Colonic mucosa (tissue), 4 donors: ENCODE results near the gene ADD2. TPM values are rescaled to one million over a fixed set of nuclear protein-coding genes. Genes with fewer than 3 reads are reported as not detected.

Experiments
- DNase-seq: peaks from one replicate; pipeline ENCODE4 v3.0.0-alpha.2; 2020
- H3K27ac ChIP-seq: fragments of 200-600 bp; one replicate; pipeline ENCODE4 v1.8.0; 2021
- H3K27me3 ChIP-seq: fragments of 200-600 bp; one replicate; pipeline ENCODE4 v1.8.0; 2021
- H3K36me3 ChIP-seq: fragments of 200-600 bp; one replicate; pipeline ENCODE4 v1.8.0; 2021
- H3K4me1 ChIP-seq: fragments of 200-600 bp; one replicate; pipeline ENCODE4 v1.8.0; 2021; ENCODE audit warnings: mild to moderate bottlenecking
- H3K4me3 ChIP-seq: fragments of 200-600 bp; one replicate; pipeline ENCODE4 v1.8.0; 2021
- H3K9ac ChIP-seq, 2 donors: one replicate each; pipeline ENCODE4 v1.7.0; 2013; ENCODE audit warnings: control low read depth in 2 of 2, low read depth in 2 of 2, low read length in 2 of 2
- H3K9me3 ChIP-seq: fragments of 200-600 bp; one replicate; pipeline ENCODE4 v1.8.0; 2021
- intact Hi-C: fragments of 100-400 bp; cut with DNase I; formaldehyde crosslinking; loops from one replicate; pipeline ENCODE4 v1.14.1; 2022
- total RNA-seq, 2 donors: library from RNA; stranded (reverse); fragmentation: NEBNext Ultra II Directional in 1 of 2; extraction: Animal tissue kit (Norgen Biotek cat#: 25700) in 1 of 2; gene quantifications; one replicate each; pipeline ENCODE4 v1.2.1, GENCODE V29; 2021
- TF ChIP-seq, protein P1 (sequence below): fragments of 200-600 bp; IDR thresholded peaks from one replicate; pipeline ENCODE4 v1.8.0; 2022; ENCODE audit warnings: antibody characterized with exemption, mild to moderate bottlenecking
- donor health status: healthy.
- donor health status: DM: no; HTN: no; CAD: no.
- donor health status: DM: no; HTN: no; CAD: no.

Gene ADD2
- total RNA-seq, 2 donors from 2014 or later: 0.79 to 1.1 TPM

DNA sequence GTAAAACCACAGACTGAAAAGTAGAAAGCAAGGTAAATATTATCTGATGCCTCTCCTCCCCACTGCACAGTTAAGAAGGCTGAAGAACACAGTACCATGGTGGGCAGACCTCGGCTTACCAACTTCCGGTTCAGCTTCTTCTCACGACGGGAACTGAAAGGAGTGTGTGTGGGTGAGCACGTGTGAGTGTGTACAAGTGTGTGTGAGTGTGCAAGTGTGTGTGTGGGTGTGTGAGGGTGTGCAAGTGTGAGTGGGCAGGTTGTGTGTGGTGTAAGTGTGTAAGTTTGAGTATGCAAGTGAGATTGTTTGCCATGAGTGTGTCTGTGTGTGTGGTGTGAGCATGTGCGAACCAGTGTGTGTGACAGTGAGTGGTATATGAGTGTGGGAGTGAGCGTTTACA, 103.5 kb downstream of the ADD2 start:
- TF ChIP-seq, protein P1, sequence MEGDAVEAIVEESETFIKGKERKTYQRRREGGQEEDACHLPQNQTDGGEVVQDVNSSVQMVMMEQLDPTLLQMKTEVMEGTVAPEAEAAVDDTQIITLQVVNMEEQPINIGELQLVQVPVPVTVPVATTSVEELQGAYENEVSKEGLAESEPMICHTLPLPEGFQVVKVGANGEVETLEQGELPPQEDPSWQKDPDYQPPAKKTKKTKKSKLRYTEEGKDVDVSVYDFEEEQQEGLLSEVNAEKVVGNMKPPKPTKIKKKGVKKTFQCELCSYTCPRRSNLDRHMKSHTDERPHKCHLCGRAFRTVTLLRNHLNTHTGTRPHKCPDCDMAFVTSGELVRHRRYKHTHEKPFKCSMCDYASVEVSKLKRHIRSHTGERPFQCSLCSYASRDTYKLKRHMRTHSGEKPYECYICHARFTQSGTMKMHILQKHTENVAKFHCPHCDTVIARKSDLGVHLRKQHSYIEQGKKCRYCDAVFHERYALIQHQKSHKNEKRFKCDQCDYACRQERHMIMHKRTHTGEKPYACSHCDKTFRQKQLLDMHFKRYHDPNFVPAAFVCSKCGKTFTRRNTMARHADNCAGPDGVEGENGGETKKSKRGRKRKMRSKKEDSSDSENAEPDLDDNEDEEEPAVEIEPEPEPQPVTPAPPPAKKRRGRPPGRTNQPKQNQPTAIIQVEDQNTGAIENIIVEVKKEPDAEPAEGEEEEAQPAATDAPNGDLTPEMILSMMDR: no peak
- H3K4me1 ChIP-seq: no peaks in the 10 kb centered on the region
- H3K36me3 ChIP-seq: no peaks in the 10 kb centered on the region
- no peak overlapping the region for H3K4me3 ChIP-seq
- no peaks in the 10 kb centered on the region for H3K9me3 ChIP-seq
- H3K27me3 ChIP-seq: no peaks in the 10 kb centered on the region
- H3K9ac ChIP-seq: no peak overlapping the region
- intact Hi-C loops: no loop called here
- no peak for DNase-seq
- no peak overlapping the region for H3K27ac ChIP-seq

DNA sequence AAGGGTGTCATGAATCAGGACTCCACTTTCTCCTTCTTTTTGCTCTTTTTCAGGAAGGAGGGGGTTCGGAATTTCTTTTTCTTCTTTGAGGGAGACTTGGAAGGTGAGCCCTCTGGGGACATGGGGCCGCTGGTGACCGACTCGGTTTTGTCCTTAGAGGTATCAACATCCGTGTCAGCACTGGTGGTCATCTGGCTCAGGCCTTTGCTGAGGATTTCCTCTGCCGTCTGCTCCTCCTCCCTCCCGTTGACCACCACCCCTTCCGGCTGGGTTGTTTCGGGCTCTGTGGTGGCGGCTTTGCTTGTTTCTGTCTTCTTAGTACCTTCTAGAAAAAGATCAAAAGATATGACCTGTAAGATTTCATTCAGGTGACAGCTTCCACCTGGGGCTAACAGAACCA, 104.6 kb downstream of the ADD2 start:
- H3K4me1 ChIP-seq: no peaks in the 10 kb centered on the region
- H3K27ac ChIP-seq: no peak overlapping the region
- H3K27me3 ChIP-seq: no peaks in the 10 kb centered on the region
- TF ChIP-seq, protein P1: no peak
- no peak for DNase-seq
- intact Hi-C loops: no loop called here
- H3K9me3 ChIP-seq: no peaks in the 10 kb centered on the region
- H3K9ac ChIP-seq: no peak overlapping the region
- H3K4me3 ChIP-seq: no peak overlapping the region
- no peaks in the 10 kb centered on the region for H3K36me3 ChIP-seq

DNA sequence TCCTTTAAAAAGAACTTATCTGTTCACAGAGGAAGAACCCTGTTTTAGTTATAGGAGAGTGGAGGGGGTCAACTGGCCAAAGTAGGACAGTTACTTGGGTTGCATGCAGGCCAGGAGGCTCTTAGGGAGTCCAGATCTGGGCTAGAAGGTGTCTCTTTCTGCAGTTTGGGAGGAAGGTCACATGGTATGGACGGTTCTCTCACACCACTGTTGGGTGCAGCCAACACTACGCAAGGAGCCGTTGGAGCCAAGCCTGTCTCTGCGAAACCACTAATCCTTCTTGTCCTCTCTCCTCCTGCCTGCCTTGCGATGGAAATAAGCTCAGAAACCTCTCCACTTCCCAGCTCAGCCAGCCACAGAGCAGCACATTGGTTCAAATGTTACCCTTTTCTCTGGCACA, 108.4 kb downstream of the ADD2 start:
- H3K4me3 ChIP-seq: no peak overlapping the region
- intact Hi-C loops: no loop called here
- H3K4me1 ChIP-seq: no peaks in the 10 kb centered on the region
- no peaks in the 10 kb centered on the region for H3K9me3 ChIP-seq
- no peak overlapping the region for H3K27ac ChIP-seq
- DNase-seq: no peak
- no peaks in the 10 kb centered on the region for H3K36me3 ChIP-seq
- TF ChIP-seq, protein P1: no peak
- H3K27me3 ChIP-seq: no peaks in the 10 kb centered on the region
- no peak overlapping the region for H3K9ac ChIP-seq

DNA sequence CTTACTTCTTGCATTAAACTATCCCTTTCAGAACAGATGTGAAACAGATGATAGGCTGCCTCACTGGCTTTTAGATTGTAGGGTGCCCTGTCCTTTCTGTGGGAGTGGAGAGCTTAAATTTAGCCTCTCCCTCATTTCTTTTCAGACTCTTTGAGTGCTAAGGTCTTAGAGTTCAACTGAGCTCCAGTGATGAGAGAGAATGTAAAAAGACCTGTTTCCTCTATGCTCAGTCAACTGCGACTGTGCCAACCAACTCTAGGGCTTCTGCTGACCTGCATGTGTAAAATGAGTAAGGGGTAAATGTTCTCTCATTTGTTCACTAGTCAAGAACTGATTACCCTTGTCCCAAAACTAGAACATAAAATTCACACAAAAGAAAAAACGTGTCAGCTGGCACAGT, 109.5 kb downstream of the ADD2 start:
- intact Hi-C loops: no loop called here
- no peak overlapping the region for H3K27ac ChIP-seq
- H3K4me1 ChIP-seq: no peaks in the 10 kb centered on the region
- no peak for DNase-seq
- H3K9me3 ChIP-seq: no peaks in the 10 kb centered on the region
- no peak overlapping the region for H3K9ac ChIP-seq
- TF ChIP-seq, protein P1: no peak
- no peaks in the 10 kb centered on the region for H3K36me3 ChIP-seq
- H3K4me3 ChIP-seq: no peak overlapping the region
- H3K27me3 ChIP-seq: no peaks in the 10 kb centered on the region

DNA sequence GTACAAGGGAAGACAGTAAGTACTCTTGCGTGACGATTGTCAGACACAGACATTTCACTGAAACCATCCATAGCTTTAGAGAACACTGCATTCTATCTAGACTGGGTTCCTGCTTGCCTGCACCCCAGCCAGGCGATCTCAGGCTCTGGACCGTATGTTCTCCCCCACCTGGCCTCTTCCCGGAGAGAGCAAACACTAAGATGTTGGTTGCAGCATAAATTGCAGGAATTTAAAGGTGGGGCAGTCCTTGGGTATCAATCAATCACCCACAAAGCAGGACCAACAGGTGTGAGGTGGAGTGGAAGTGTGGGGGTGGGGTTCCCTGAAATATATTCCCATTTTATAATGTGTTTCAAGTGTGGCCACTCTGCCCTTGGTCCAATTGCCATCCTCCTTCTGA, 110.8 kb downstream of the ADD2 start:
- no peaks in the 10 kb centered on the region for H3K36me3 ChIP-seq
- H3K9me3 ChIP-seq: no peaks in the 10 kb centered on the region
- H3K4me1 ChIP-seq: no peaks in the 10 kb centered on the region
- no peak for DNase-seq
- no peak overlapping the region for H3K9ac ChIP-seq
- H3K27me3 ChIP-seq: no peaks in the 10 kb centered on the region
- TF ChIP-seq, protein P1: no peak
- no peak overlapping the region for H3K4me3 ChIP-seq
- intact Hi-C loops: no loop called here
- H3K27ac ChIP-seq: no peak overlapping the region
